DOHH2 (cell line): ENCODE measurements around the gene PCDHB15.

Experiments
- H3F3A ChIP-seq: fragments of 200-600 bp; sonication (generic), shearing (Covaris generic); 2 replicates; pipeline ENCODE4 v1.6.0; 2016; ENCODE audit warnings: antibody characterized with exemption, mild to moderate bottlenecking; ENCODE audit not compliant: control insufficient read depth, insufficient read depth
- H3K27ac ChIP-seq: fragments of 200-600 bp; sonication (generic); 2 replicates; pipeline ENCODE4 v1.5.1; 2014; ENCODE audit warnings: low read depth, mild to moderate bottlenecking, low read length, moderate library complexity
- H3K27me3 ChIP-seq: fragments of 200-600 bp; sonication (generic); 2 replicates; pipeline ENCODE4 v1.6.1; 2014; ENCODE audit warnings: mild to moderate bottlenecking, low read length, mixed read lengths; ENCODE audit not compliant: control insufficient read depth
- H3K36me3 ChIP-seq: fragments of 200-600 bp; sonication (generic); 2 replicates; pipeline ENCODE4 v1.6.1; 2014; ENCODE audit warnings: mild to moderate bottlenecking, low read length, moderate library complexity, mixed read lengths; ENCODE audit not compliant: control insufficient read depth
- H3K4me1 ChIP-seq: fragments of 200-600 bp; sonication (generic); 2 replicates; pipeline ENCODE4 v1.6.1; 2014; ENCODE audit warnings: mild to moderate bottlenecking, low read length, mixed read lengths; ENCODE audit not compliant: control insufficient read depth
- H3K4me2 ChIP-seq: fragments of 200-600 bp; sonication (generic); 2 replicates; pipeline ENCODE4 v1.6.0; 2014; ENCODE audit warnings: mild to moderate bottlenecking, low read length, moderate library complexity
- H3K4me3 ChIP-seq: fragments of 200-600 bp; sonication (generic); 2 replicates; pipeline ENCODE4 v1.5.1; 2014; ENCODE audit warnings: mild to moderate bottlenecking, low read length, mixed read lengths
- H3K79me2 ChIP-seq: fragments of 200-600 bp; sonication (generic); 2 replicates; pipeline ENCODE4 v1.6.1; 2014; ENCODE audit warnings: mild to moderate bottlenecking, low read length, mixed read lengths; ENCODE audit not compliant: control insufficient read depth
- H3K9me2 ChIP-seq: fragments of 200-600 bp; sonication (generic); replicated peaks from 2 replicates; pipeline ENCODE4 v1.6.1; 2014; ENCODE audit warnings: mild to moderate bottlenecking, low read length, mixed read lengths; ENCODE audit not compliant: control insufficient read depth
- H3K9me3 ChIP-seq: fragments of 200-600 bp; sonication (generic); 2 replicates; pipeline ENCODE4 v1.6.1; 2014; ENCODE audit warnings: antibody characterized with exemption, low read length, mixed read lengths; ENCODE audit not compliant: control insufficient read depth, insufficient read depth
- H4K20me1 ChIP-seq: fragments of 200-600 bp; sonication (generic); 2 replicates; pipeline ENCODE4 v1.6.0; 2014; ENCODE audit warnings: low read depth, mild to moderate bottlenecking, antibody characterized with exemption, low read length, moderate library complexity; ENCODE audit not compliant: control insufficient read depth, insufficient read depth
- CTCF ChIP-seq: fragments of 200-600 bp; sonication (generic); IDR thresholded peaks from one replicate; pipeline ENCODE4 v1.5.1; 2014; ENCODE audit warnings: antibody characterized with exemption, mild to moderate bottlenecking, low read depth, low read length; ENCODE audit not compliant: poor library complexity, severe bottlenecking
- EZH2phosphoT487 ChIP-seq: fragments of 200-600 bp; sonication (generic); IDR thresholded peaks from 2 replicates; pipeline ENCODE4 v1.6.1; 2017; ENCODE audit warnings: borderline replicate concordance, mild to moderate bottlenecking, antibody characterized with exemption, low read length, moderate library complexity, mixed read lengths

The PCDHB15 gene

DNA sequence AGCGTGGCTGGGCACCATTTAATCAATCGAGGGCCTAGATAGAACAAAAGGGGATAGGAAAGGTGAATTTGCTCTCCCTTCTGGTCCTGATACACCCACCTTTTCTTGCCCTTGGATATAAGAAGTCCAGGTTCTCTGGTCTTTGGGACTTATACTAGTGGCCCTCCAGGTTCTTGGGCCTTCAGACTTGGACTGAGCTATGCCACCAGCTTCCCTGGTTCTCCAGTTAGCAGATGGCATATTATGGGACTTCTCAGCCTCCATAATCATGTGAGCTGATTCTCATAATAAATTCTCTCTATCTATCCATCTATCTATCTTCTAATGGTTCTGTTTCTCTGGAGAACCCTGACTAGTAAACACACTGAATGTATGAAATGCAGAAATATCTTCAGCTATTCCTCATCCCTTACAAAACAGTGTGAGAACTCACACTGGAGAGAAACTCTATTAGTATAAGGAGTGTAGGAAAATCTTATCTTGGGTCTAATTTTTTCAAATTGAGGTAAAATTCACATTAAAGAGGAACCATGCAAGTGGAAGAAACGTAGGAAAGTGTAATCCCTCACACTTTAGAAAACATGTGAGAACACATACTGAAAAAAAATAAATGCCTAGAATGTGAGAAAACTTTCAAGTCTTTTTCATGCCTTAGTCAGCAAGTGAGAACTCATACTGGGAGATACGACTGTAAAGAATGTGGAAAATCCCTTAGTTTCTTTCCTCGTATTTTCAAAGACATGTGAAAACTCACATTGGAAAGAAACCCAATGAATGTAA, 15.5 kb downstream of the PCDHB15 start:
- Histone ChIP-seq H3K27me3 (no peaks in the 10 kb centered on the region), H3K79me2 (no peaks in the 10 kb centered on the region), H4K20me1 (no peaks in the 10 kb centered on the region), H3K36me3 (no peaks in the 10 kb centered on the region), H3K4me1 (no peaks in the 10 kb centered on the region), H3F3A (no peaks in the 10 kb centered on the region), H3K27ac (no peak overlapping the region), H3K4me2 (no peak overlapping the region), H3K4me3 (no peak overlapping the region), H3K9me3 (peaks cover 37% of the 10 kb centered on the region), H3K9me2 (no peaks in the 10 kb centered on the region)
- no peak for TF ChIP-seq EZH2phosphoT487
- TF ChIP-seq CTCF = no peak

- no peaks in the 10 kb centered on the region for H3K4me1 ChIP-seq
- TF ChIP-seq EZH2phosphoT487 = no peak
- TF ChIP-seq CTCF = no peak
- no peaks in the 10 kb centered on the region for H3K9me2 ChIP-seq
- H3K9me3 ChIP-seq = peaks cover 36% of the 10 kb centered on the region
- H3K4me3 ChIP-seq = no peak overlapping the region
- H3F3A ChIP-seq = no peaks in the 10 kb centered on the region
- no peaks in the 10 kb centered on the region for H3K36me3 ChIP-seq
- H3K27ac ChIP-seq = no peak overlapping the region
- no peaks in the 10 kb centered on the region for H3K27me3 ChIP-seq
- no peaks in the 10 kb centered on the region for H4K20me1 ChIP-seq
- no peak overlapping the region for H3K4me2 ChIP-seq
- no peaks in the 10 kb centered on the region for H3K79me2 ChIP-seq
These were observed 16.0 kb downstream of the PCDHB15 start for GRCh38 chr5:141261238-141261546.

- Histone ChIP-seq H3K4me1 (no peaks in the 10 kb centered on the region), H3F3A (no peaks in the 10 kb centered on the region), H3K79me2 (no peaks in the 10 kb centered on the region), H3K9me2 (no peaks in the 10 kb centered on the region), H3K4me2 (no peak overlapping the region), H3K27ac (no peak overlapping the region), H4K20me1 (no peaks in the 10 kb centered on the region), H3K27me3 (no peaks in the 10 kb centered on the region), H3K4me3 (no peak overlapping the region), H3K9me3 (peaks cover 21% of the 10 kb centered on the region; the same call in 1 of the 2 replicates), H3K36me3 (no peaks in the 10 kb centered on the region)
- TF ChIP-seq CTCF (no peak), EZH2phosphoT487 (no peak)
These were observed 24.0 kb downstream of the PCDHB15 start for GRCh38 chr5:141269195-141269594.
